HG03442 (cell line): ENCODE data around the gene KIF9.
"Not testable (repeated sequence)": the region's sequence is repeated elsewhere in the genome, so short reads cannot be mapped to it uniquely, and the experiment has no call there.

Experiments
- ATAC-seq: cut with Tn5 transposase; IDR thresholded peaks from one replicate; pipeline ENCODE4 v1.9.1; 2021; ENCODE audit warnings: mild to moderate bottlenecking, moderate library complexity; ENCODE audit not compliant: unreplicated experiment

The KIF9 gene

GRCh38 chr3:47193871-47194859 is 88.4 kb downstream of the KIF9 start:
- ATAC-seq, result no peak

- ATAC-seq, result no peak
These were observed 96.3 kb downstream of the KIF9 start for GRCh38 chr3:47186285-47186684.

DNA sequence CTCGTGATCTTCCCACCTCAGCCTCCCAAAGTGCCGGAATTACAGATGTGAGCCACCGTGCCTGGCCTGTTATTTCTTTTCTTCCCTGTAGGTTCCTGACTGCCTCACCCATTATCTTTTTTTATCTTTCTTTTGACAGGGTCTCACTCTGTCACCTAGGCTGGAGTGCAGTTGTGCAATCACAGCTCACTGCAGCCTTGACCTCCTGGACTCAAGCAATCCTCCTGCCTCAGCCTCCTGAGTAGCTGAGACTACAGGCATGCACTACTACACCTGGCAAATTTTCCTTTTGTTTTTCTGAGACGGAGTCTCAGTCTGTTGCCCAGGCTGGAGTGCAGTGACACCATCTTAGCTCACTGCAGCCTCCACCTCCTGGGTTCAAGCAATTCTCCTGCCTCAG is 100.9 kb downstream of the KIF9 start:
- not testable (repeated sequence) for ATAC-seq

DNA sequence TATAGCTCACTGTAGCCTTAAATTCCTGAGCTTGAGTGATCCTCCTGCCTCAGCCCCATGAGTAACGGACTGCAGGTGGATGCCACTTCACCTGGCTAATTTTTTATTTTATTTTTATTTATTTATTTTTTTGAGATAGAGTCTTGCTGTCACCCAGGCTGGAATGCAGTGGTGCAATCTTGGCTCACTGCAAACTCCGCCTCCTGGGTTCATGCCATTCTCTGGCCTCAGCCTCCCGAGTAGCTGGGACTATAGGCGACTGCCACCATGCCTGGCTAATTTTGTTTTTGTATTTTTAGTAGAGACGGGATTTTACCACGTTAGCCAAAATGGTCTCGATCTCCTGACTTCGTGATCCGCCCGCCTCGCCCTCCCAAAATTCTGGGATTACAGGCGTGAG is 102.6 kb downstream of the KIF9 start:
- ATAC-seq, result not testable (repeated sequence)
